COLO829 (cell line): ENCODE results near the gene ACTR3C.

Source experiments
- DNase-seq: peaks from one replicate; pipeline ENCODE4 v3.0.0; 2012; ENCODE audit warnings: low spot score

The ACTR3C gene

GRCh38 chr7:150322833-150323681, at the start of gene ACTR3C, which contains the start of gene LRRC61:
Gene ACTR3C, minus strand, starts transcription at chr7:150323545. Its CDS starts 28,249 bp downstream, at chr7:150295296.
Gene LRRC61, plus strand, starts transcription at chr7:150323355. Its CDS starts 13,507 bp downstream, at chr7:150336862.
- DNase-seq = no peak

- no peak for DNase-seq
Observed at GRCh38 chr7:150372271-150373048, 49.1 kb upstream of the ACTR3C start.

GRCh38 chr7:150371996-150372270, 48.6 kb upstream of the ACTR3C start:
- DNase-seq = no peak

GRCh38 chr7:150371131-150371995, 48.0 kb upstream of the ACTR3C start:
- no peak for DNase-seq

GRCh38 chr7:150370612-150371071, 47.3 kb upstream of the ACTR3C start:
- DNase-seq = no peak

GRCh38 chr7:150369748-150370501, 46.6 kb upstream of the ACTR3C start:
- DNase-seq = no peak

- peak; percentile 75 for DNase-seq
Observed at GRCh38 chr7:150368884-150369747, 45.8 kb upstream of the ACTR3C start.

- DNase-seq = peak; percentile 68
Observed at GRCh38 chr7:150368096-150368883, 44.9 kb upstream of the ACTR3C start, which contains the start of gene REPIN1. Gene REPIN1, plus strand, starts transcription at chr7:150368822. Its CDS starts 890 bp downstream, at chr7:150369712.

- DNase-seq = no peak
Observed at GRCh38 chr7:150367677-150368095, 44.3 kb upstream of the ACTR3C start.

GRCh38 chr7:150365673-150366398, 42.5 kb upstream of the ACTR3C start:
- DNase-seq = no peak

- DNase-seq = no peak
Observed at GRCh38 chr7:150365194-150365593, 41.8 kb upstream of the ACTR3C start.

GRCh38 chr7:150363872-150364271, 40.5 kb upstream of the ACTR3C start:
- no peak for DNase-seq

GRCh38 chr7:150363370-150363769, 40.0 kb upstream of the ACTR3C start:
- DNase-seq = no peak

- DNase-seq = no peak
Observed at GRCh38 chr7:150361807-150362621, 38.7 kb upstream of the ACTR3C start.

- DNase-seq = no peak
Observed at GRCh38 chr7:150361402-150361801, 38.1 kb upstream of the ACTR3C start.

GRCh38 chr7:150360363-150361058, 37.2 kb upstream of the ACTR3C start:
- DNase-seq = no peak
